ENCODE measurements around the gene ANO5. TPM values are rescaled to one million over a fixed set of nuclear protein-coding genes. Genes with fewer than 3 reads are reported as not detected.

Gene ANO5
- total RNA-seq, 1 experiment from 2014 or later = 3.4 TPM

DNA sequence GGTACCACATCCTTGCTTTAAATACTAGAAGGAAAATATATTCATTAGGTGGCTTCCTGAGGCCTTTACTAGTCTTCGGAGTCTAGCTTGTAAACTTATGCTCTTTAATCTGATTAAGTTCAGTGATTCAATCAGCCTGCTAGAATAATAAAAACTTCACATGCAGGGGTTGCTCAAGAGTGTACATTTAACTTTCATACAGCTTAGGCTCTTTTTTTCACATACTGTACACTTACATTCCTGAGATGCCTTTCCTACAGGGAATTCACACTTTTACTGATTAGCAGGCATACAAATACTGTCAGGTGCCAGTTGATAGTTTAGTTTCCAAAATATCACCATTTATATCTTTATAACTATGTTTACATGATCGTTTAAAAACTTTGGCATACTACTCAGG lies 3.2 kb upstream of the ANO5 start:
- H3K27ac Mint-ChIP-seq = no peak overlapping the region
- H3K27ac ChIP-seq (ENCODE audit: insufficient read length, low read depth, low read length) = no peak overlapping the region
- H2BK5ac ChIP-seq (ENCODE audit: insufficient read length, low read length) = no peak overlapping the region
- H3K23me2 ChIP-seq (ENCODE audit: insufficient read length, low read depth, low read length, poor library complexity, severe bottlenecking) = peaks cover 9% of the 10 kb centered on the region
- H3K4me3 Mint-ChIP-seq = no peak overlapping the region
- no peak overlapping the region for H3K9ac ChIP-seq (ENCODE audit: extremely low read depth, insufficient read length, low read length)
- no peak overlapping the region for H3K4me2 ChIP-seq (ENCODE audit: insufficient read depth, insufficient read length, low read length)
- no peak overlapping the region for H2BK20ac ChIP-seq (ENCODE audit: low read depth, low read length, poor library complexity, severe bottlenecking)
- no peak overlapping the region for H2BK120ac ChIP-seq (ENCODE audit: low read depth, low read length, poor library complexity, severe bottlenecking)
- peaks cover 22 to 25% of the 10 kb centered on the region in 2 experiments for H3K4me1 Mint-ChIP-seq
- no peaks in the 10 kb centered on the region for H3K9me3 ChIP-seq (ENCODE audit: control insufficient read depth, low read depth, low read length)
- no peak overlapping the region for H4K5ac ChIP-seq (ENCODE audit: insufficient read length, low read depth, low read length)
- no peak overlapping the region for H3K14ac ChIP-seq (ENCODE audit: insufficient read depth, low read length)
- H2BK12ac ChIP-seq (ENCODE audit: insufficient read length, low read depth, low read length) = no peak overlapping the region
- H2BK15ac ChIP-seq (ENCODE audit: low read depth, low read length) = no peak overlapping the region
- H2AFZ ChIP-seq (ENCODE audit: low read length) = no peak overlapping the region
- H3K27me3 ChIP-seq (ENCODE audit: insufficient read depth, low read length) = no peaks in the 10 kb centered on the region
- H3K4me1 ChIP-seq (ENCODE audit: insufficient read depth, low read length) = peaks cover 2% of the 10 kb centered on the region; the same call in 1 of the 2 replicates
- no peak overlapping the region for H3K18ac ChIP-seq (ENCODE audit: insufficient read length, low read depth, low read length)
- no peaks in the 10 kb centered on the region for H4K20me1 ChIP-seq (ENCODE audit: control insufficient read depth, insufficient read depth, insufficient read length)
- H3K36me3 Mint-ChIP-seq (ENCODE audit: insufficient read depth in 1 of 3, low read depth in 3 of 3) = no peaks in the 10 kb centered on the region
- H3K23ac ChIP-seq (ENCODE audit: insufficient read length, low read depth, low read length) = no peak overlapping the region
- no peaks in the 10 kb centered on the region for H3K79me2 ChIP-seq (ENCODE audit: insufficient read depth, low read length)
- DNase-seq = no peak
- no peak overlapping the region for H4K91ac ChIP-seq (ENCODE audit: insufficient read length, low read depth, low read length)
- no peak overlapping the region for H2AK5ac ChIP-seq (ENCODE audit: insufficient read length, low read length)
- TF ChIP-seq, protein P1, sequence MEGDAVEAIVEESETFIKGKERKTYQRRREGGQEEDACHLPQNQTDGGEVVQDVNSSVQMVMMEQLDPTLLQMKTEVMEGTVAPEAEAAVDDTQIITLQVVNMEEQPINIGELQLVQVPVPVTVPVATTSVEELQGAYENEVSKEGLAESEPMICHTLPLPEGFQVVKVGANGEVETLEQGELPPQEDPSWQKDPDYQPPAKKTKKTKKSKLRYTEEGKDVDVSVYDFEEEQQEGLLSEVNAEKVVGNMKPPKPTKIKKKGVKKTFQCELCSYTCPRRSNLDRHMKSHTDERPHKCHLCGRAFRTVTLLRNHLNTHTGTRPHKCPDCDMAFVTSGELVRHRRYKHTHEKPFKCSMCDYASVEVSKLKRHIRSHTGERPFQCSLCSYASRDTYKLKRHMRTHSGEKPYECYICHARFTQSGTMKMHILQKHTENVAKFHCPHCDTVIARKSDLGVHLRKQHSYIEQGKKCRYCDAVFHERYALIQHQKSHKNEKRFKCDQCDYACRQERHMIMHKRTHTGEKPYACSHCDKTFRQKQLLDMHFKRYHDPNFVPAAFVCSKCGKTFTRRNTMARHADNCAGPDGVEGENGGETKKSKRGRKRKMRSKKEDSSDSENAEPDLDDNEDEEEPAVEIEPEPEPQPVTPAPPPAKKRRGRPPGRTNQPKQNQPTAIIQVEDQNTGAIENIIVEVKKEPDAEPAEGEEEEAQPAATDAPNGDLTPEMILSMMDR (conservative IDR thresholded peaks at IDR 0.05) = no peak
- WGBS (ENCODE audit: extremely low coverage, insufficient read length, low lambda C conversion rate) = no CpG with 5 or more reads among the region's 2 CpGs
- H3K9me3 Mint-ChIP-seq = no peaks in the 10 kb centered on the region
- H3K56ac ChIP-seq (ENCODE audit: insufficient read length, low read depth, low read length) = no peak overlapping the region
- H3K4ac ChIP-seq (ENCODE audit: low read depth, low read length) = no peak overlapping the region
- H3K27me3 Mint-ChIP-seq (ENCODE audit: low read depth) = peaks cover 10% of the 10 kb centered on the region
- H3K79me1 ChIP-seq (ENCODE audit: insufficient read depth, low read depth, low read length, poor library complexity, severe bottlenecking) = no peaks in the 10 kb centered on the region
- H4K8ac ChIP-seq (replicated peaks; ENCODE audit: insufficient read length, low read depth, low read length) = no peak overlapping the region
- H3T11ph ChIP-seq (ENCODE audit: low read length) = no peak overlapping the region

Measured in H9 (cell line).